ENCODE data around the gene SLAIN2.

Gene SLAIN2

GRCh38 chr4:48462363-48462762, 121.0 kb downstream of the SLAIN2 start:
- TF ChIP-seq CTCF (IDR thresholded peaks at IDR 0.05; ENCODE audit: insufficient read depth, low read depth, low read length, missing control alignments): no peak
- no peak for DNase-seq (ENCODE audit: low read depth)
- no peak overlapping the region for H3K4me3 ChIP-seq (ENCODE audit: low read length)

- DNase-seq (ENCODE audit: low read depth): no peak
- H3K4me3 ChIP-seq (ENCODE audit: low read length): no peak overlapping the region
- TF ChIP-seq CTCF (IDR thresholded peaks at IDR 0.05; ENCODE audit: insufficient read depth, low read depth, low read length, missing control alignments): no peak
These were observed 126.1 kb downstream of the SLAIN2 start for GRCh38 chr4:48467442-48467841.

GRCh38 chr4:48467891-48468290, 126.6 kb downstream of the SLAIN2 start:
- no peak overlapping the region for H3K4me3 ChIP-seq (ENCODE audit: low read length)
- no peak for DNase-seq (ENCODE audit: low read depth)
- no peak for TF ChIP-seq CTCF (IDR thresholded peaks at IDR 0.05; ENCODE audit: insufficient read depth, low read depth, low read length, missing control alignments)

- no peak for TF ChIP-seq CTCF (IDR thresholded peaks at IDR 0.05; ENCODE audit: insufficient read depth, low read depth, low read length, missing control alignments)
- no peak for DNase-seq (ENCODE audit: low read depth)
These were observed 128.8 kb downstream of the SLAIN2 start for GRCh38 chr4:48470137-48470536.

GRCh38 chr4:48470570-48470969, 129.2 kb downstream of the SLAIN2 start:
- TF ChIP-seq CTCF (IDR thresholded peaks at IDR 0.05; ENCODE audit: insufficient read depth, low read depth, low read length, missing control alignments): no peak
- no peak for DNase-seq (ENCODE audit: low read depth)
- no peak overlapping the region for H3K4me3 ChIP-seq (ENCODE audit: low read length)

More at GRCh38 chr4:48470137-48470536, 128.8 kb downstream of the SLAIN2 start:
- H3K4me3 ChIP-seq (ENCODE audit: low read length): no peak overlapping the region

GRCh38 chr4:48472794-48473193, 131.5 kb downstream of the SLAIN2 start:
- no peak overlapping the region for H3K4me3 ChIP-seq (ENCODE audit: low read length)
- TF ChIP-seq CTCF (IDR thresholded peaks at IDR 0.05; ENCODE audit: insufficient read depth, low read depth, low read length, missing control alignments): no peak
- no peak for DNase-seq (ENCODE audit: low read depth)

GRCh38 chr4:48475770-48476169, 134.4 kb downstream of the SLAIN2 start:
- no peak for DNase-seq (ENCODE audit: low read depth)
- no peak for TF ChIP-seq CTCF (IDR thresholded peaks at IDR 0.05; ENCODE audit: insufficient read depth, low read depth, low read length, missing control alignments)
- H3K4me3 ChIP-seq (ENCODE audit: low read length): no peak overlapping the region

All from epithelial cell of esophagus (primary cell).